ENCODE data around the gene HPSE2. TPM values are rescaled to one million over a fixed set of nuclear protein-coding genes. Genes with fewer than 3 reads are reported as not detected.

Gene HPSE2
- total RNA-seq, 1 experiment from 2014 or later: 0.20 TPM

DNA sequence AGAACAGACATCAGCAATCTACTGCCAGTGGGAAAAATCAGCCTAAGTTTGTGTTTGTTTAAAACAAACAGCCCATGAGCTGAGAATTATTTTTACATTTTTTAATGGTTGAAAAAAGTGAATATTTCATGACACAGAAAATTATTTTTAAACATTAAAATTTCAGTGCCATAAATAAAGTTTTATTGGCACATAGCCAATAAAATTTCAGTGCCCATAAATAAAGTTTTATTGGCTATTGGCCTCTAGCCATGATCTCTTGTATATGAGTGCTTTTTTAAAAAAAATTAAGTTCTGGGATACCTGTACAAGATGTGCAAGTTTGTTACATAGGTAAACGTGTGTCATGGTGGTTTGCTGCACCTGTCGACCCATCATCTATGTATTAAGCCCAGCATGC is 305.9 kb downstream of the HPSE2 start:
- H3K4me1 Mint-ChIP-seq: no peaks in the 10 kb centered on the region
- Histone ChIP-seq H3K9me3 (ENCODE audit: control insufficient read depth, low read depth, low read length) (no peaks in the 10 kb centered on the region), H4K20me1 (ENCODE audit: control insufficient read depth, insufficient read depth, insufficient read length) (no peaks in the 10 kb centered on the region), H3K4ac (ENCODE audit: low read depth, low read length) (no peak overlapping the region), H2BK12ac (ENCODE audit: insufficient read length, low read depth, low read length) (no peak overlapping the region), H3K79me2 (ENCODE audit: insufficient read depth, low read length) (no peaks in the 10 kb centered on the region), H2AK5ac (ENCODE audit: insufficient read length, low read length) (no peak overlapping the region), H3K9ac (ENCODE audit: extremely low read depth, insufficient read length, low read length) (no peak overlapping the region), H3K23ac (ENCODE audit: insufficient read length, low read depth, low read length) (no peak overlapping the region), H2AFZ (ENCODE audit: low read length) (no peak overlapping the region), H3K79me1 (ENCODE audit: insufficient read depth, low read depth, low read length, poor library complexity, severe bottlenecking) (no peaks in the 10 kb centered on the region), H3K14ac (ENCODE audit: insufficient read depth, low read length) (no peak overlapping the region), H2BK20ac (ENCODE audit: low read depth, low read length, poor library complexity, severe bottlenecking) (no peak overlapping the region), H2BK120ac (ENCODE audit: low read depth, low read length, poor library complexity, severe bottlenecking) (no peak overlapping the region), H2BK15ac (ENCODE audit: low read depth, low read length) (no peak overlapping the region), H3K56ac (ENCODE audit: insufficient read length, low read depth, low read length) (no peak overlapping the region), H3K27ac (ENCODE audit: insufficient read length, low read depth, low read length) (no peak overlapping the region), H4K5ac (ENCODE audit: insufficient read length, low read depth, low read length) (no peak overlapping the region), H3K4me2 (ENCODE audit: insufficient read depth, insufficient read length, low read length) (no peak overlapping the region), H4K8ac (replicated peaks; ENCODE audit: insufficient read length, low read depth, low read length) (no peak overlapping the region), H3K23me2 (ENCODE audit: insufficient read length, low read depth, low read length, poor library complexity, severe bottlenecking) (no peaks in the 10 kb centered on the region), H3K27me3 (ENCODE audit: insufficient read depth, low read length) (no peaks in the 10 kb centered on the region), H3K4me1 (ENCODE audit: insufficient read depth, low read length) (no peaks in the 10 kb centered on the region), H4K91ac (ENCODE audit: insufficient read length, low read depth, low read length) (no peak overlapping the region), H2BK5ac (ENCODE audit: insufficient read length, low read length) (no peak overlapping the region), H3T11ph (ENCODE audit: low read length) (no peak overlapping the region), H3K18ac (ENCODE audit: insufficient read length, low read depth, low read length) (no peak overlapping the region)
- H3K36me3 Mint-ChIP-seq (ENCODE audit: insufficient read depth in 1 of 3, low read depth in 3 of 3): peaks cover 0 to 4% (median 2%) of the 10 kb centered on the region in 3 experiments; a peak in 4 of 7 replicates
- H3K27me3 Mint-ChIP-seq (ENCODE audit: low read depth): peaks cover 1% of the 10 kb centered on the region
- TF ChIP-seq CTCF (conservative IDR thresholded peaks at IDR 0.05): no peak
- no CpG with 5 or more reads among the region's 2 CpGs for WGBS (ENCODE audit: extremely low coverage, insufficient read length, low lambda C conversion rate)
- no peak overlapping the region for H3K4me3 Mint-ChIP-seq
- no peak for DNase-seq
- peaks cover 11 to 12% of the 10 kb centered on the region in 2 experiments; a peak in 4 of 5 replicates for H3K9me3 Mint-ChIP-seq
- H3K27ac Mint-ChIP-seq: no peak overlapping the region
